Measurements from ENCODE around the gene BMP5.

BMP5 gene

DNA sequence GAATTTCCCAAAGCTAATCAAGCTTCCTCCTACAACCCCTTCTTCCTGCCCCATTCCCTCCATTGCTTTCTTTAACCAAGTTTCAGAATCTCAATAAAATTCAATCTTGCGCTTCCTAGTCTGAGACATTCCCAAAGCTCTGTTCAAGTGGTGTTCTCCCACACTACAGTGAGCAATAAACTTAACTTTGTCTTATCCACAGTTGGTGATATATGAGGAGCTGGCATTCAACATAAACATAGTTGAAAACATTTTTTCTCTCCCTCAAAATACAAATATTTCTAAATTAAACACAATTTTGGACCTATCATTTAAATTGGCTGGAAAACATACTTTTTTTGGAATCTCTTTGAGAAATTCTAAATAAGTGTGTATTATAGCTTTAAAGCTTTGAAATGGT lies 166.7 kb downstream of the BMP5 start:
- DNase-seq (ENCODE audit: low spot score): no peak

DNA sequence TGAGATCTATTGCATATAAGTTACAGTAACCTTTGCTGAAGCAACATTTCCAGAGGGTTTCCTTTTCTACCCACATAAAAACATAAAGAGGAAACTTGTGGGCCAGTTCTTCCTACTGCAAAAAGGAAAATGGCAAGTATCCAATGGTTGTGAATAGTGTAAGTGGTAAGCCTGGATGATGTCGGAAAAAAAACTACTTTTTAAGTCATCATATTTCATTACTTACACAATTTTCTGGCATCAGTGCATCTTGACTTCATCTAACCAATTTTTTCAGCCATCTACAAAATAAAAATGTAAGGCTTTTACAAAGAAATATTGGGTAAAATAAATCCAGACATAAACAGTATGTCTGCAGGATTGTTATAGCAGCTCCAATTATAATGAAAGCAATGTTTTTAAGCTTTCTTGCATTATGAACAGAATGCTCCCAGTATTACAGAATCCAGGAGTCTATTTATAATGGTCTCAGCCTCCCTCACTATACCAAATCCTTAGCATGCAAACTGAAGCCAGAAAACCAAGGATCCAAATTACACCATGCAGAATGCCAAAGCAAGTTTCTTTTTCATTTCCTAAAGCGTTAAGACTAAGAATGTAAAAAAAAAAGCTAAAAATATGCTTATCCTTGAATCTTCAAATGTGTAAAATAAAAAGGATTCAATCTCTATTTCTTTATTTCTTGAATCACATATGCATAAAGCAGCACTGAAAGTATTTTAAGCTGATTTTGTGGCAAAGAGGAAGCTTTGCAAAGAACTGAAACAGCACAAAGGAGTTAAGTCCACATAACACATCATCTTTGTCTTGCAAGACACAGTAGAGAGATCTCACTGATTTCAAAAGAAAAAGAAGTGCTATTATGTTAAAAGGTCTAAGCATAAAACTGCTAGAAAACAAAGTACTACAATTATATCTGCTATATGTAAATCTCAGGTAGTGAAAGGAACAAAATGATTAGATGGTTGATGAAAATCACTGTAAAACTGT lies 169.6 kb downstream of the BMP5 start:
- no peak for DNase-seq (ENCODE audit: low spot score)

DNA sequence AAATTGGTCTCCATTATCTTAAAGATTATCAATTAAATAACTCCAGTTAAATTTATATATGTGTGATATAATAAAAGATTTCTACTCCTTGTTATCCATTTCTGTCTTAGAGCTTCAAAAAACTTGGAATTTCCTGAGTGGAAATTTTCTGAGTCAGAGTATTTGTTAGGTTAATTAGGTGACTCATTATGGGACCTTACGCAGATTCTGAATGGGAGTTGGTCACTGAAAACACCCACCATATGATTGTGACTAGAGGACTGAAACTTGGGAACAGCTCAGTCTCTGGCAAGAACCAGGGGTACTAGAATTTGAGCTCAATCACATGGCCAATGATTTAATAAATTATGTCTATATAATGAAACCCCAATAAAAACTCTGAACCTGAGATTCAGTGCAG lies 171.0 kb downstream of the BMP5 start:
- DNase-seq (ENCODE audit: low spot score): peak; percentile 78

Measured in kidney tubule cell (primary cell).